ENCODE data around the gene HAUS7. TPM values are rescaled to one million over a fixed set of nuclear protein-coding genes. Genes with fewer than 3 reads are reported as not detected.

The HAUS7 gene
- total RNA-seq, 1 donor from 2014 or later: 15.8 TPM

- DNase-seq (ENCODE audit: low read depth): peak; percentile 81
These were observed 13.1 kb downstream of the HAUS7 start for GRCh38 chrX:153457136-153457825.

GRCh38 chrX:153456704-153457103 lies 13.7 kb downstream of the HAUS7 start:
- DNase-seq (ENCODE audit: low read depth): no peak

- no peak for DNase-seq (ENCODE audit: low read depth)
These were observed 14.2 kb downstream of the HAUS7 start for GRCh38 chrX:153456161-153456560.

- no peak for DNase-seq (ENCODE audit: low read depth)
These were observed 14.8 kb downstream of the HAUS7 start for GRCh38 chrX:153455571-153455970.

GRCh38 chrX:153454901-153455550 lies 15.3 kb downstream of the HAUS7 start:
- no peak for DNase-seq (ENCODE audit: low read depth)

GRCh38 chrX:153450949-153451277 lies 19.5 kb downstream of the HAUS7 start:
- no peak for DNase-seq (ENCODE audit: low read depth)

GRCh38 chrX:153450114-153450948 lies 20.0 kb downstream of the HAUS7 start:
- no peak for DNase-seq (ENCODE audit: low read depth)

- DNase-seq (ENCODE audit: low read depth): peak; percentile 56
These were observed 20.8 kb downstream of the HAUS7 start for GRCh38 chrX:153449368-153450113.

GRCh38 chrX:153448556-153449367 lies 21.6 kb downstream of the HAUS7 start:
- no peak for DNase-seq (ENCODE audit: low read depth)

- no peak for DNase-seq (ENCODE audit: low read depth)
These were observed 22.8 kb downstream of the HAUS7 start for GRCh38 chrX:153447581-153447960.

GRCh38 chrX:153446950-153447580 lies 23.3 kb downstream of the HAUS7 start:
- DNase-seq (ENCODE audit: low read depth): no peak

- no peak for DNase-seq (ENCODE audit: low read depth)
These were observed 23.8 kb downstream of the HAUS7 start for GRCh38 chrX:153446636-153446936.

GRCh38 chrX:153445856-153446635 lies 24.3 kb downstream of the HAUS7 start, which contains the start of gene TREX2:
TREX2 (minus strand) TSS chrX:153446056; CDS start chrX:153445430, 626 bp downstream.
- no peak for DNase-seq (ENCODE audit: low read depth)

GRCh38 chrX:153445106-153445855 lies 25.1 kb downstream of the HAUS7 start:
- no peak for DNase-seq (ENCODE audit: low read depth)

- DNase-seq (ENCODE audit: low read depth): no peak
These were observed 25.9 kb downstream of the HAUS7 start for GRCh38 chrX:153444333-153445011.

GRCh38 chrX:153443476-153444332 lies 26.7 kb downstream of the HAUS7 start:
- DNase-seq (ENCODE audit: low read depth): no peak

GRCh38 chrX:153442463-153442862 lies 27.9 kb downstream of the HAUS7 start:
- DNase-seq (ENCODE audit: low read depth): no peak
